IPS-11a (cell line): Measurements from ENCODE around the gene DPP10.

Experiments used
- H3K4me3 ChIP-seq: one replicate; pipeline ENCODE4 v1.5.1; 2013; ENCODE audit warnings: low read depth, low read length, control low read depth

The DPP10 gene

DNA sequence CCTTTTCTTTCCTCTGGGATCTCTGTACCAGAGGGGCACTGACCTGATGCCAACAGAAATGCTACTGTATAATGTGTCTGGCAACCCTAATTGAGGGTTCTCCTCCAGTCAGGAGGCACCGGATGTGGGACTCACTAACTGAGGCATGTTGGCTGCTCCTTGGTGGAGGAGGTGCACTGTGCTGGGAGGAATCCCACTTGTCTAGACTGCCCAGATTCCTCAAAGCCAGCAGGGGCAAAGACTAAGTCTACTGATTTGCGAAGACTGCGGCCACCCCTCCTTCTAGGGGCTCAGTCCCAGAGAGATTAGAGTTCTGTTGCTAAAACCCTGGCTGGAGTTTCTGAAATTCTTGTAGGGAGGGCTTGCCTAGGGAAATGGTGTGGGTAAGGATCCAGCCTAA is 1192.1 kb downstream of the DPP10 start:
- no peak overlapping the region for H3K4me3 ChIP-seq

GRCh38 chr2:115635430-115635829 is 1193.0 kb downstream of the DPP10 start:
- H3K4me3 ChIP-seq: no peak overlapping the region

DNA sequence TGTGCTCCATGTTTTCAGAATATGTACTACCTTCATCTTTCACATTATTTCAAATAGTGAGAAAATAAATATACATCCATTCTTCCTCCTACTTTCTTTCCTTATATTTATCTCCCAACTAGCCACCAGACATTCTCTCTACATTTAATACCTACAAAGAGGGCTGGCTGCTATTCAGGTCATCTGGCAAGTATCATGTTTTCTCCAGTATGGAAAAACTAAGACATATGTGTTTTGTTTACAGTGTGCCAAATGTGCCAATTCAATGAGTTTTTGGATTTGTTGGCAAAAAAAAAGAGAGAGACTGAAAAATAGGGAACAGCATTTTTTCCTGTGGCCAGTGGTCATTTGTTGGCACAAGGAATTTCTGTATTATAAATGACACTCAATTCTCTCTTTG is 1207.3 kb downstream of the DPP10 start:
- H3K4me3 ChIP-seq: no peak overlapping the region

DNA sequence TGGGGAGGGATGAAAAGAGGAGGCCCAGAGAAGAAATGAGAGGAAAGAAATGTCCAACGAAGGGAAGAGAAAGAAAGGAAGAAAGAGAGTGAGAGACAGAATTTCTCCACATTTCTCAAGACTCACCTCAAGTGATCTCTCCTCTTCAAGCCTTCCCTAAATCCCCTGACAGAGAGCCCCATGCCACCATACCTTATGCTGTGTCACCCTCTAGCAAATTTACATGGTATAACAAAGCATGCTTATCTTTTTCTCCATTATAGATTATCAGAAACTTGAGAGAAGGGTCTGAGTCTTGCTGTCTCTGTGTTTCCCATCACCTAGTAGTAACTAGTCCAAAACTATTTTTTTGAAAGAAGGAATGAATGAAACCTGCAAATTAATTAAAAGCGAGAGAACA is 1208.4 kb downstream of the DPP10 start:
- H3K4me3 ChIP-seq: no peak overlapping the region

GRCh38 chr2:115652652-115653051 is 1210.2 kb downstream of the DPP10 start:
- H3K4me3 ChIP-seq: no peak overlapping the region

DNA sequence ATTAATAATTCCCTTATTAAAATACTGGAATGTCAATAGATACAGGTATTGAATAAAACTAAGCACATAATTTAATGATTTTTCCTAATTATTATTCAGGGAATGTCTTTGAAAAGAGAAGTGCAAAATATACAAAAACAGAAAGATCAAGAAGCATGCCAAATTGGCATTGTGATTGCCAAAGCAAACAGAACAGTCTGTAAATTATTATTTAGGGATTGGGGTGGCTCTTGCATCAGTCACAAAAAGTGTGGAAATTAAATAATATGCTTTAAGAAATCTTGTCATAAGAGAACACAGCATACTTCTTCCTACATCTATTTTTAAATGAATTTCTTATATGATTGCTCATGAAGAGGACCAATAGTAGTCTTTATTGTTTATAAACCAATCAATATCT is 1211.9 kb downstream of the DPP10 start:
- H3K4me3 ChIP-seq: no peak overlapping the region

DNA sequence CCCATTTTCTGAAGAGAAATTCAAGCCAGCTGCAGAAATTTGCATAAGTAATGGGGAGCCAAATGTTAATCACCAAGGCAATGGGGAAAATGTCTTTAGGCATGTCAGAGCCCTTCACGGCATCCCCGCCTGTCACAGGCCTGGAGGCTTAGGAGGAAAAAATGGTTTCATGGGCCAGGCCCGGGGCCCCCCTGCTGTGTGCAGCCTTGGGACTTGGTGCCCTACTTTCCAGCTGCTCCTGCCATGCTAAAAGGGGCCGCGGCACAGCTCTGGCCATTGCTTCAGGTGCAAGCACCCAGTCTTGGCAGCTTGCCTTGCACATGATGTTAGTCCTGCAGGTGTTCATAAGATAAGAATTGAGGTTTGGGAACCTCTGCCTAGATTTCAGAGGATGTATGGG is 1235.7 kb downstream of the DPP10 start:
- H3K4me3 ChIP-seq: no peak overlapping the region

- no peak overlapping the region for H3K4me3 ChIP-seq
These were observed 1241.9 kb downstream of the DPP10 start for GRCh38 chr2:115684345-115684744.

- no peak overlapping the region for H3K4me3 ChIP-seq
These were observed 1249.0 kb downstream of the DPP10 start for GRCh38 chr2:115691409-115691808.

DNA sequence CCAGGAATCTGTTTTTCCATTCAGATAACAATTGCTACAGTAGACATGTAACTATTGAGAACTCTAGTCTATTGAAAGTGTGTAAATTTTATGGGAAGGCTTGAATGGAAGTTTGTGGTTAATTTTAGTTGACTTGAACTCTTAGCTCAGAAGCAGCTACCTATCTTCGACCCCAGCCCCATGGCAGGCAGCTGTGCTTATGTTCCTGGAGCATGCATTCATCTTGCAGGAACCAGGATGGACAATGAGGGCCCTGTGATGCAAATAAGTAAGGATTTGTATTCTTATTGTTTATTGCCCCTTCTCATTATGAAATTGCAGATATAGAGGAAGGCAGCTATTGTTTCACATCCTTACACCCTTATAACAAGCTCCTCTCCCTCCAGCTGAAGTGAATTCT is 1252.2 kb downstream of the DPP10 start:
- no peak overlapping the region for H3K4me3 ChIP-seq

DNA sequence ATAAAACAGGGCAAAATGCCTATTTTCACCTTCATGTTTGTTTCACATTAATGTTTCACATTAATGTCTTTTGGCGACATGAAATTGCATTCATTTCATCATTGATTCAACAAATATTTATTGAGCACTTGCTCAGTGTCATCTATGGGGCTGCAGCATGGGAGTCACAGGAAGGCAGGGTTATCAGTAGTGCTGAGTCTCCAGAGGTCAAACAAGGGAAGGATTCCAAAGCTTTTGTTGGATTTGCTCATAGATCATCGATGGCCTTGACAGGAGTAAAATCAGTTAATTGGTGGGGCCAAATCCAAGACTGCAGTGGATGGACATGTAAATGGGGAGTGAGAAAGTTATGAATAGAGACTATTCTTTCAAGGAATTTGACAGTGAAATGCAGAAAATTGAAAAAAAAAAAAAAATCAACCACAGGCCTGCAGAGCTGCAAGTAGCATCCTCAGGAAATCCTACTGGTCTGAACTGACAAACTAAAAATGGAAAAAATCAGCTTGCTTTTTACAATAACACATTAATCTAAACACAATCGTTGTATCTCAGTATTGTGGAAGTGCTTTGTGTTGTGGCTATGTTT is 1290.8 kb downstream of the DPP10 start:
- H3K4me3 ChIP-seq: no peak overlapping the region

- H3K4me3 ChIP-seq: no peak overlapping the region
These were observed 1295.7 kb downstream of the DPP10 start for GRCh38 chr2:115738111-115738510.

GRCh38 chr2:115739574-115739973 is 1297.1 kb downstream of the DPP10 start:
- H3K4me3 ChIP-seq: no peak overlapping the region

DNA sequence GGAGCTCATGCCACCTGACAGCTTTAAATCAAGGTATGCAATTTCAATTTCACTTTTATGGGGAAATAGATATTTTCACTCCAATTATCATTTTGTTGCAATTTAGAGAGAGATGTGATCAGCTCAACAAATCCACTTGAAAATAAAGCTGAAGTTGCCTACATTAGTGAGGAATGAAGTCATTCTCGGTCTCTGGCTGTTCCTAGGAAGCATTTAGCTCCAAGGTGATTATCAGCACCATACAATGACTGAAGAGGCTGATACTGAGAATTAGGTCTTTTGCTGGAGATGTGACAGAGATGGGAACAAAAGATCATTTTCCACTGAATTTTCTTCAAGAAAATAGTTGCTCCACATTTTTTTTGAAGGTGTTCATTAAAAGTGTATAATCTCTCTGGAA is 1303.7 kb downstream of the DPP10 start:
- no peak overlapping the region for H3K4me3 ChIP-seq

GRCh38 chr2:115757286-115757685 is 1314.8 kb downstream of the DPP10 start:
- H3K4me3 ChIP-seq: no peak overlapping the region

DNA sequence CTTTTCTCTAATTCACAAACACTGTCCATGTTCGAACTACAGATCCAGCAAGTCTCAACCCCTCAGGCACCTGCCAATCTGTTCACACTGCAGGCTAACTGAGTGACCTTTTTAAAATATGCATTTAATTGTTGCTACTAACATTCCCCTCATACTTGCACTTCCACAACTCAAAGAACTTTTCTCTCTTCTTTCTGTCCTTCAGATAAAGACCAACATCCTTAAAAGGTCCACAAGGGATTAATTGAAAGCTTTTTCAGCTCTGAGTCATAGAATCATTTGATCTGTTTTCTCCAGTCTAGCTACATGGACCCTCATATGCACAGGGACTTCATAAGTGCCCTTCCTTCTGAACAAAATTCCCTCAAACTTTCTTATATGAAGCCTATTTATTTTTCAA is 1321.2 kb downstream of the DPP10 start:
- H3K4me3 ChIP-seq: no peak overlapping the region

- H3K4me3 ChIP-seq: no peak overlapping the region
These were observed 1329.1 kb downstream of the DPP10 start for GRCh38 chr2:115771516-115771915.

GRCh38 chr2:115774361-115774760 is 1331.9 kb downstream of the DPP10 start:
- no peak overlapping the region for H3K4me3 ChIP-seq

DNA sequence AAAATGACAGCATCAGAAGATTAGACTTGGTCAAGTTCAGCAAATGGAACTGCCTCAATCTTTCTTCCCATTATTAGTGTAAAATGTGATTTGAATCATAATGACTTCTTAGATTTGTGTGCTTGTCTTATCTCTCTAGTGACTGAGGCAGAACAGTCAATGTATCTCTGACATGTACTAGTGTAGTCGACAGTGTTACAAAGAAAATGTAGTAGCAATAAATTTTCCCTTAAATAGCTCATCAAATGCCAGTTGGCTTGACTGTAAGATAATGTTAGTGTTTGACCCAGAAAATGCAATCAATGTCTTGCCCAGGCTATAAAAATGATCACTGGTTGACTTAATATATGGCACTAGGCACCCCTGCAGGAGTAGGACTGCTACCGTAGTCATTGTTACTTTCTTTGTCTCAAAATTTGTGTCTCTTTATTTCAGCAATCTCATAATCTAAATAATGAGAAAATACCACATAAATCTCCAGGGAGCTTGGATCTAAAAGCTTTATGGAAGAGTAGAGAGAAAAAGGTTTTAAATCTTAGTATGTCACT is 1336.7 kb downstream of the DPP10 start:
- H3K4me3 ChIP-seq: no peak overlapping the region

GRCh38 chr2:115782286-115782685 is 1339.8 kb downstream of the DPP10 start:
- H3K4me3 ChIP-seq: no peak overlapping the region

DNA sequence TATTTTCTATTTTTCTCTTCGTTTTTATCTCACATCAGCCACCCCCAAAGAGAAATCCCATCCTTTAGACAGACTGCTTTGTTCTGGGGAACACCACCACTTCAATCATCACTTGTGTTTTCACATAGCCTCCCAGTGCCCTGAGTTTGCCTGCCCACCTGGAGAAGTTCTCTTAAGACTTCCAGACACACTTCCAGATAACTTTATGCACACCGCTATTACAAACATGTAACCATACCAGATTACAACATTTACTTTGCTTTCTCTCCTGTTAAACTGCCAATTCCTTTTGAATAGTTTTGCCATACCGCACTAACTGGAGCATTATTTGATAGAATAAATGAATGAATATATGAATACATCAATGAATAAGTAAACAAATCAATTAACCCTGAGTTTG is 1353.6 kb downstream of the DPP10 start:
- H3K4me3 ChIP-seq: no peak overlapping the region

DNA sequence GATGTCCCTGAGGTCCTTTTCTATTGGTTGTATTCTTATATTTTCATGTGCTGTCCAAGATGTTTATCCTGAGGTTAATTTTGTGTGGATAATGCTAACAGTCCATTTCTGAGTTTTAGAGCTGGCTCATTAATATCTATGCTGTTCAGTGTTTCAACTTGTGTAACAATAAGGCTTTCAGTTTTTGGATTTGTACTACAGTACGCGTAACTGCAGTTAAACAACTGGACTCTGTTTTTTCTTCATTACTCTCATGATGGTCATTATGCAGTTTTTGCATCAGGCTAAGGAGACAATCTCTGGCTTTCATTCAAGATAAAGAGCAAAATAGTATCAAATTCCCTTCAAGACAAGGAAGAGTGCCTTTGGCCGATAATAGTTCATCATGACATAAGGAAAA is 1364.8 kb downstream of the DPP10 start:
- no peak overlapping the region for H3K4me3 ChIP-seq

DNA sequence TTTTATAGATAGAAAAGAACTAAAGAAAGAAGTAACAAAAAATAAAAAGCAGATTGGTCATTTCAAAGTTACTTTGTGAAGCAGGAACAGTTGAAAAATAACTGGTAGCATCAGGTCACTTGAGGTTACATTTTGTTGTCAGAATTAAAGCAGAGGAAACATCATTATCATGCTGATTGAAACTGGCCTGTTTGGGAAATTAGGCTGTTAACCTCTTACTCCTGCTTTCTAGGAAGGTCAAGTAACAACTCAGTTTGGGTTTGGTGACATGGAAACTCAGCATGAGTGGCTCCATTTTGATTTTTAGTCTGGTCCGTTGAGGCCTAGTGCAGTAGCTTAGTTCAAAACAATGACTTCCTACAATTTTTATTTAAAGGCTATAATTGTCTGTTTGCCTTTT is 1383.5 kb downstream of the DPP10 start:
- no peak overlapping the region for H3K4me3 ChIP-seq
